ENCODE measurements around the gene GALNT2.

GALNT2 gene

GRCh38 chr1:230266456-230266855 is 199.4 kb downstream of the GALNT2 start:
- DNase-seq = no peak

- DNase-seq = no peak
These were observed 200.5 kb downstream of the GALNT2 start for GRCh38 chr1:230267338-230268065.

GRCh38 chr1:230268371-230269170 is 201.5 kb downstream of the GALNT2 start:
- DNase-seq = peak; percentile 75

- no peak for DNase-seq
These were observed 203.1 kb downstream of the GALNT2 start for GRCh38 chr1:230270185-230270558.

- no peak for DNase-seq
These were observed 203.7 kb downstream of the GALNT2 start for GRCh38 chr1:230270559-230271281.

GRCh38 chr1:230271300-230272035 is 204.4 kb downstream of the GALNT2 start:
- no peak for DNase-seq

- DNase-seq = no peak
These were observed 205.5 kb downstream of the GALNT2 start for GRCh38 chr1:230272557-230272956.

- DNase-seq = no peak
These were observed 206.2 kb downstream of the GALNT2 start for GRCh38 chr1:230273141-230273710.

- DNase-seq = no peak
These were observed 207.2 kb downstream of the GALNT2 start for GRCh38 chr1:230274254-230274653.

GRCh38 chr1:230276401-230276800 is 209.4 kb downstream of the GALNT2 start:
- DNase-seq = no peak

GRCh38 chr1:230277201-230278025 is 210.4 kb downstream of the GALNT2 start:
- DNase-seq = no peak

- DNase-seq = no peak
These were observed 211.3 kb downstream of the GALNT2 start for GRCh38 chr1:230278376-230278775.

GRCh38 chr1:230278871-230279582 is 212.0 kb downstream of the GALNT2 start:
- no peak for DNase-seq

GRCh38 chr1:230279583-230279945 is 212.5 kb downstream of the GALNT2 start:
- DNase-seq = no peak

- DNase-seq = no peak
These were observed 213.2 kb downstream of the GALNT2 start for GRCh38 chr1:230280054-230280795.

GRCh38 chr1:230280906-230281413 is 213.9 kb downstream of the GALNT2 start:
- DNase-seq = no peak

- DNase-seq = no peak
These were observed 214.5 kb downstream of the GALNT2 start for GRCh38 chr1:230281556-230281955.

GRCh38 chr1:230282157-230282556 is 215.1 kb downstream of the GALNT2 start:
- DNase-seq = no peak

- DNase-seq = no peak
These were observed 216.6 kb downstream of the GALNT2 start for GRCh38 chr1:230283678-230284077.

GRCh38 chr1:230284891-230285290 is 217.9 kb downstream of the GALNT2 start:
- DNase-seq = no peak
